Hippocampal formation (tissue), 2 donors: ENCODE measurements around the gene FGD2.
A peak's percentile ranks its signal among the peaks of the same experiment; 100 is the strongest.

Source experiments
- DNase-seq, 2 donors: peaks; one replicate each; lab custom pipeline; 2025; lab: John Stamatoyannopoulos, UW

FGD2 gene

DNA sequence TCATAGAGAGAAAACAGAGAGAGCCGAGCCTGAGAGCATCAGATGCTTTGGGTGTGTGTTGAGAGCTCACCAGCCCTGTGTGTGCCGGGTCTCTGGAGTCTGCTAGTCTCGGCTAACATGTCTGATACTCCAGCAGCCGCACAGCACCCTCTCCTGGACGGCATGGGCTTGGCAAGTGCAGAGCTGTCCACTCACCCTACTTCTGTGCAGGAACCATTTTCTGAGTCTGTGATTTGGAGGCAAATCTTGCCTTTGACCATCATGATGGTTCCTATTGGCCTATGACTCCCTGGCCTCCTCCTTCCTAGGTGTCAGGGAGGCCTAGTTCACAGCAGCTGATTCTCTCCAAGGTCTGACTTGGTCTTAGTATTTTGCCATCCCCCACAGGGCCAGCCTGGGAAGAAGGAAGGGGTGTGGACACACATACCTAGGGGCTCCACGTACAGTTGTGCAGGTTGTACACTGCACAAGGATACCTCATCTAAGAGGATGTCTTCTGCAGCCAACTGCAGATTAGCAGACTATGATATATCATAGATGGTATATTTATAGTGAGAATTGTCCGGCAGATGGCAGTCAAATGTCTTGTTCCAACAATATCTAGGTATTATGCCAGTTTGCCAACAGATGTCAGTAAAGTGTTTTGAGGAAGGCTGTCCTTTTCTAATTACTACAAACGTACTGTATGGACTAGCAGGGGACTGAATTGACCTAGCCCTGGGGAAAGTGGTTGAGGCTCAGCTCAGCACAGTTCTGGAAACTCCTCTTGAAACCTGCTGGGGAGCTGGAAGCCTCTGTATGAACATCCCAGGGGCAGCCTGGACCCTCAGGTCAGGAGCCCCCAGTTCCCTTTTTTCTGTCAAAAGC, 13.0 kb downstream of the FGD2 start:
- peak; percentile 91 to 93 for DNase-seq

DNA sequence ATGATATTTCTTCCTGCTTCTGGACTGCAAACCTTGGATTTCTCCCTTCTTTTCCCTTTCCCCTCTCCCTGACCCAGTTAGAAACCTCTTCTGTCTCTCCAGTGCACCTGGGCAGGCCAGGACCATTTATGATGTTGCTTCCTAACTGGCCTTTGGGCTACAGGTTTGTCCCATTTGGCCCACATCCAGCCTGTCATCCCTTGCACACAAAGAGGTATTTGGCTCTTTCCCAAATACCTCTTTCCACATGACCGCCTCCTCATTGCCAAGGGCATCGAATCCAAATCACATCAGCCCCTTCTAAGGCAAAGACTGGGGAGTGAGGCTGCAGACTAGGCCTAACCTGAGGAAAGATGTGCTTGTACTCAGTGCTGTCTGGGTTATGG, 13.6 kb downstream of the FGD2 start:
- no peak for DNase-seq

DNA sequence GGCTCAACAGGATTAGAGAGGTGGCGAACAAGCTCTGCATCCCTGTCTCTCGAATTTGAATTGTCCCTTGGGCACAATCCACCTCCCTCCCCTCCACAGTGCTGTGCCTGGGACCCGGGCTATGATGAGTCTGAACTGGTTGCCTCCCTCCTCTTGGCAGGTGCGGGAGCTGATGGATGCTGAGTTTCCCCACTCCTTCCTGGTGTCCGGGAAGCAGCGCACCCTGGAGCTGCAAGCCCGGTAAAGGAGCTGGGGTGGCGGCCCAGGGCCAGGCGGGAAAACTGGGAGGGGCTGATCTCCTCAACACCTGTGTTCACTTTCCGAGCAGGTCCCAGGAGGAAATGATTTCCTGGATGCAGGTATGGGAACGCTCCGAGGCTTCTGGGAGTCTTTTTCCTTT, 14.9 kb downstream of the FGD2 start:
- DNase-seq = no peak

DNA sequence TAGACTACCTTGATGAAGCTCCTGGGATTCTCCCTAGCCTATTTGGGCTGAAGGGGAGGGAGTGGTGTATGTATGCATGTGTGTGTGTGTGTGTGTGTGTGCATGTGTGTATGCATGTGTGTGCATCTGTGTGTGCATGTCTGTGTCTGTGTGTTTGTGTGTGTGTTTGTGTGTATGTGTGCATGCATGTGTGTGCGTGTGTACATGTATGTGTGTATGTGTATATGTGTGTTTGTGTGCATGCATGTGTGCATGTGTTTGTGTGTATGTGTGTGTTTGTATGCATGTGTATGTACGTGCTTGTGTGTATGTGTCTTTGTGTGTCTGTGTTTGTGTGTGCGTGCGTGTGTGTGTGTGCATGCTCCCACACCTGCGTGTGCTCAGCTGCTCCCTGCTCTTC, 15.4 kb downstream of the FGD2 start:
- DNase-seq = no peak

DNA sequence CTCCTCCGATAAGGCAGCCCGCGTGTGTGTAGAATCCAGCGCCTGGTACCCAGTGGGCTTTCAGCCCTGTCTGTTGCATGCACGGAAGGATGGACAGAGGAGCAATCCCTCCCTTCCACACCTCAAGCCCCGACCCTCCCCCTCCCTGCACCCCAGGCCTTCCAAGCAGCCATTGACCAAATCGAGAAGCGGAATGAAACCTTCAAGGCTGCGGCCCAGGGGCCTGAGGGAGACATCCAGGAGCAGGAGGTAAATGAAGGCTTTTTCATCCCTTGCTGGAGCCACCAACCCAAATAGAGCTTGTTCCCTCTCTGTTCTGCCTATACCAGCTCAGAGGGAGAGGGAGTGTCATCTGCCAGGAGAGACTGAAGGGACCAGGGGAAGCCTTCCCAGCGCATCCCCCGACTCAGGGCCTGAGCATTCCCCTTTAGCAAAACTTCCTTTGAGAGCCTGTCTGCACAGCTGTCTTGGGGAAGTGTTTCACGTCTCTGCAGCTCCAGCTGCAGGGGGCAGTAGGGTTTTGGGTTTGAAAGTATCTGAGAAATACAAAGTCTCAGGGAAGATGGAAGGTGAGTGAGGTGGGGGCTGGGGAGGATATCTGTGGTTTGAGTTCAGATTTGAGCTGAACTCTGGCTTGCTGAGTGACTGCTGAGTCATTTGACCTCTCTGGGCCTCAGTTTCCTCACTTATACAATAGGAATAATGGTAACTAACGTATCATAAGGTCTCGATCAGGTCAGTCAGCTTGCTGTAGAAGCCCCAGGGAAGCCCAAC, 16.1 kb downstream of the FGD2 start:
- DNase-seq = no peak

DNA sequence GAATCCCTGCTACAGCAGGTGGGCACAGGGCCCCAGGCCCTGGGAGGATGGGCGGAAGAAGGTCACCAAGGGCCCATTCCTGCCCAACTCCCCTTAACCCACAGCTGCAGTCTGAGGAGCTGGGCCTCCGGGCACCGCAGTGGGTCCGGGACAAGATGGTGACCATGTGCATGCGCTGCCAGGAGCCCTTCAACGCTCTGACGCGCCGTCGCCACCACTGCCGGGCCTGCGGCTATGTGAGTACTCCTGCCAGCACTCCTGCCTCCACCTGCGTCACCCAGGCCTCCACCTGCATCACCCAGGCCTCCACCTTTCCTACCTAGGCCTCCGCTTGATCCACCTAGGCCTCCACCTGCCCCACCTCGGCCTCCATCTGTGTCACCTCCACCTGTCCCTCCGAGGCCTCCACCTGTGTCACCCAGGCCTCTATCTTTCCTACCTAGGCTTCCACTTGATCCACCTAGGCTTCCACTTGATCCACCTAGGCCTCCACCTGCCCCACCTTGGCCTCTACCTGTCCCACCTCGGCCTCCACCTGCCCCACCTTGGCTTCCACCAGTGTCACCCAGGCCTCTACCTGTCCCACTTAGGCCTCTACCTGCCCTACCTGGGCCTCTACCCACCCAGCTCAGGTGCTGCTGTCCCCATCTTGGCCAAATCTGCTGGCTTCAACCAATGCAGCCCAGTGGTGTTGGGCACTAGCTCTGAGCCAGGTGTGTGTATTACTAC, 16.8 kb downstream of the FGD2 start:
- no peak for DNase-seq

DNA sequence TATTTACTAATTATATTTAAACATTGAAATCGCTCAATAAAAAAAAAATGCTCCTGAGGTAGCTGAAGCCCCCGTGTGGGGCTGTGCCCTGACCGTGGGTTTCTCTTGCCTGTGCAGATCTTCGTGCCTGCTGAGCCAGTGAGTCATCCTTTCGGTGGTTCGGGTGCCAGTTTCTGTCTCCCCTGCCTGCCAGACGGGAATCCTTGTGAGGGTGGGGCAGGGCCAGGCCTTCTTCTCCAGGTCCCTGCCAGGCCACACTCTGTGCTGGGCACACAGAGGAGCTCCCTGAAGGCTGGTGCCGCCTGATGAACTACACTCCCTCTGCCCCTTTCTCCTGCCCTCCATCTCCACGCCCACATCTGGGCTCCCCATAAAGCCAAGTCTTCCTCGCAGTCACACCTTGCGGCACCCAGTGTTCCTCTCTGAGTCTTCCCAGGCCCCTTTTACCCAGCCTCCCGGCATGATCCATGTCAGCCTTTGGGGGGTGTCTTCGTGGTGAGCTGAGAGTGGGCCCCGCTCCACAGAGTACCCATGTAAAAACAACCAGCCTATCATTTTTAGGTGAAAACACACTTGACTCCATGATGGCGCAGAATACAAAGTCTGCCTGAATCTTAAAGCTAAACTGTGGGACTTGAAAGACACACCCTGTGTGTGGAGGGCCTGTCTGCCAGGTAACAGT, 19.3 kb downstream of the FGD2 start:
- DNase-seq = no peak

DNA sequence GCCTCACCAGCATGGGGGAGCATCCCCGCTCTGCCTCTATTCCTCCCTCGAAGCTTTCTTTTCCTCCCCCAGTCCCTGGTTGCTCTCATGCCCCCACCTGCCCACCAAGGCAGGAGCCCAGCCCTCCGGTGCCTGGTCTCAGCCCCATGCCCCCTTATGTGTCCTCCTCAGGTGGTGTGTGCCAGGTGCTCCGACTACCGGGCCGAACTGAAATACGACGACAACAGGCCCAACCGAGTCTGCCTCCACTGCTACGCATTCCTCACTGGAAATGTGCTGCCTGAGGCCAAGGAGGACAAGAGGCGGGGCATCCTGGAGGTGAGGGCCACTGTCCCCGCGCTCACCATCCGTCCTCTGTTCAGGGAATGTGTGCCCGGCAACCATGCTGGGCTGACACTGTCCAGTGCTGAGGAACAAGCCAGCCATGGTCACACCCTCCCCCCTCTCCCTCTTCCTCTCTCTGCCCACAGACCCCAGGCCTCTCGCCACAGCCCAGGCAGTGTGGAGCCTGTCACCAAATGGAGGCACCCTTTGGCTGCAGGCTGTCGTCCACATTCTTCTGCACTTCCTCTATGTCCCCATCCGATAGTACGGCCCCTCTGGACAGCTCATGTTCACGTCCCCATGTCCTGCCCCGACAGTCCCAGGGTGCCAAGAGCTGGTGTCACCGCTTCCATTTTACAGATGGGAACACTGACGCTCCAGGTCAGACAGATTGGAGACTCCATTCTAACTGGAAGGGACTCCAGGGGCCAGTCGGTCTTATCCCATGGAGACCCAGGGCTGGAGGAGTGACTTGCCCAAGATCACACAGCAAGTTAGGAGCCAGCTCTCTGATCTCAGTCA, 20.4 kb downstream of the FGD2 start:
- no peak for DNase-seq

DNA sequence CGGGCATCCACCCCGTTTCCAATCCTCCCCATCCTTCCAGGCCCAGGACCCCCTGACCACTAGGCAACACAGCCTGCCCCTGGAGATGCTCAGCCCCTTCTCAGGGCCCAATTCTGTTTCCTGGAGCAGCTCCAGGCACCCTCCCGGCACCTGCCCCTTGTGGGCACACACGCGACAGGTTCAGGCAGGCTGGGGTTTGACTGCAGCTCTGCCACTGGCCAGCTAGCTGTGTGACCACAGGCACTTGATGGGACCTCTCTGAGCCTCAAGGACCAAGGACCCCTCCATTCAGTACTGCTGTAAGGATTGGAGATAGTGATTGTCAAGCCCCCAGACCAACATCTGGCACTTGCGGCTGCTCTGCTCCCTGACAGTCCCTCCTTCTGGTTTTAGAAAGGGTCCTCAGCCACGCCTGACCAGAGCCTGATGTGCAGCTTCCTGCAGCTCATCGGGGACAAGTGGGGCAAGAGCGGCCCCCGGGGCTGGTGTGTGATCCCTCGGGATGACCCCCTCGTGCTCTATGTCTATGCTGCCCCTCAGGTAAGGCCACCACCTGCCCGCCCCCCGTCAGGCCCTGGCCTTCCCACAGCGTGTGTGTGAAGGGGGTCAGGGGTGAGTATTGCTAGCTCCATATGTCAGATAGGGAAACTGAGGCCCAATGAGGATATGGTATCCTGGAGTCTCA, 21.7 kb downstream of the FGD2 start:
- no peak for DNase-seq

DNA sequence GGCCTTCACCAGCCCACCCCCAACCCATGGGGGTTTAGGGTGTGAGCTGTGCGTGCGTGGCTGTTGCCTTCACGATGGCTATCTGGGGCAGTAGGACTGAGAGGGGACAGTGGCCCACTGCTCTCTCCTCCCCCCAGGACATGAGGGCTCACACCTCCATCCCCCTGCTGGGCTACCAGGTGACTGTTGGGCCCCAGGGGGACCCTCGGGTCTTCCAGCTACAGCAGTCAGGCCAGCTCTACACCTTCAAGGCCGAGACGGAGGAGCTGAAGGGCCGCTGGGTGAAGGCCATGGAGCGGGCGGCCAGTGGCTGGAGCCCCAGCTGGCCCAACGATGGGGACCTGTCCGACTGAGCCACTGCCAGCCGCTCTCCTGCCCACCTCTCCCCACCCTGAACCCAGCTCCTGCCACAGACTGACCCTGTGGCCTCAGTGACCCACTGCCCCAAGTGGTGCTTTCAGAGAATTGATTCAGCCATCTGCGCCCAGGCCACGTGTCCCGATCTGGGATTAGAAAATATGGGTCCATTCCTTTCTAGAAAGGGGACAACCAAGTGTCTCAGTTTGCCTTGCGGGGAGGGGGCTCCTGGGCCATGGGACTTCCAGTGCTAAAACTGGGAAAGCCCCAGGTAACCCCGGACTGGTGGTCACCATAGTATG, 22.5 kb downstream of the FGD2 start:
- no peak for DNase-seq

DNA sequence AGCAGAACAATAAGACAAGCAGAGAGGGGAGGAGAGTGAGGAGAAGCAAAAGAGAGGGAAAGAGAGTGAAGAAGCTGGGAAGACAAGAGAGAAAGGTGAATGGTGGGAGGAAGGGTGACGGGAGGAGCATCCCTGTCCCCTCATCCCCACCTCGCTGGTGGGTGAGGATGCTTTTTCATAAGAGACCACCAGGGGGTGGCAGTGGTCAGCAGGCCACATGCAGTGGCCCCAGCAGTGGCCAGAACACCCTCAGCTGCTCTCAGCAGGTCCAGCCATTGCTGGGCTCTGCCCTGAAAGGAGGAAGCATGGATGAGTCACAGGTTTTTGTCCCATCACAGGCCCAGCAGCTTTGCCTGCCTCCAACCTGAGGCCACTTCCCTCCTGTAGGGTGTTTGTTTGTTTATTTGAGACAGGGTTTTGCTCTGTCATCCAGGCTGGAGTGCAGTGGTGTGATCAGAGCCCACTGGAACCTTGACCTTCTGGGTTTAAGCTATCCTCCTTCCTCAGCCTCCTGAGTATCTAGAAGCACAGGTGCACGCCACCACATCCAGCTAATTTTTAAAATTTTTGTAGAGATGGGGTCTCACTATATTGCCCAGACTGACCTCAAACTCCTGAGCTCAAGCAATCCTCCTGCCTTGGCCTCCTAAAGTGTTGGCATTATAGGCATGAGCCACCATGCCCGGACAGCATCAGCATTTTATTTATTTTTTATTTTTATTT, 24.0 kb downstream of the FGD2 start:
- peak; percentile 18 to 33 for DNase-seq

DNA sequence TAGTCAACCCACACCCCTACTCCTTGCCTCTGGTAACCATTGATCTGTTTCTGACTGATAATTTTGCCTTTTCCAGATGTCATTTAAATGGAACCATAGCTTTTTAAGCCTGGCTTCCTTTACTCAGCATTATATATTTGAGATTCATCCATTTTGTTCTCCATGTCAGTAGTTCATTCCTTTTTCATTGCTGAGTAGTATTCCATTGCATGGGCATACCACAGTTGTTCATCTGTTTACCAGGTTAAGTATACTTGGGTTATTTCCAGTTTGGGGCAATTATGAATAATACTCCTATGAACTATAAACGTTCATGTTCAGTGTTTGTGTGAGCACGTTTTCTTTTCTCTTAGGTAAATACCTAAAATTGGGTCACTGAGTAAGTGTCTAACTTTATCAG, 25.1 kb downstream of the FGD2 start:
- DNase-seq = no peak

DNA sequence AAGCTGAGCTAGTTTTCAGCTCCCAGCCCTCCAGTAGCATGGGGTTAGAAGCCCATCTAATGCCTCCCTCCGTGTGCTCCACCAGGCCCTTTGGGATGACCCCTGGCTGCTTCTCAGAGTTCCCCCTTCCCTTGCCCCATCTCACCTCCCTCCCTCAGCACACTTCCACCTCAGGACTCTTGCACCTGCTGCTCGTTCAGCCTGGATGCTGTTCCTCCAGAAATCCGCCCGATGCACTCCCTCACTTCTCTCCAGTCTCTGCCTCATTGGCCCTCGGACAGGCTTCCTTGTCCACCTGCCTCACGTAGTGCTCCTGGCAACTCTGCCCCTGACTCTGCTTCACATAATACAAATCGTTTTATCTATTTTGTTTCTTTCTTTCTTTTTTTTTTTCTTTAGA, 26.8 kb downstream of the FGD2 start:
- no peak for DNase-seq

DNA sequence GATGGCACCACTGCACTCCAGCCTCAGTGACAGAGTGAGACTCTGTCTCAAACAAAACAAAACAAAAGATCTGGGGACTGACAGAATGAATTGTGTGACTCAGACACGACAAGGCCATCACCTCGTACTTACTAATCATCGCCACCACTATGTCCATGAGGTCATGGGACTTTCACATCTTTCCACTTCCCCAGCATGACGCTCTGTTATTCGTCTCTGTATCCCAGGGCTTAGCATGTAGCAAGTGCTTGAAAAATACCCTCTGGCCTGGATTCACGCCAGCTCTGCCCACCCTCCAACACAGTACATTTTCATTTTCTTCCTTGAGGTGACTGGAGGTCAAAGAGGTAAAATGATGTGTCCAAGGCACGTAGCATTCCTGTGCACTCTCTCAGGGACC, 27.8 kb downstream of the FGD2 start:
- DNase-seq = no peak

DNA sequence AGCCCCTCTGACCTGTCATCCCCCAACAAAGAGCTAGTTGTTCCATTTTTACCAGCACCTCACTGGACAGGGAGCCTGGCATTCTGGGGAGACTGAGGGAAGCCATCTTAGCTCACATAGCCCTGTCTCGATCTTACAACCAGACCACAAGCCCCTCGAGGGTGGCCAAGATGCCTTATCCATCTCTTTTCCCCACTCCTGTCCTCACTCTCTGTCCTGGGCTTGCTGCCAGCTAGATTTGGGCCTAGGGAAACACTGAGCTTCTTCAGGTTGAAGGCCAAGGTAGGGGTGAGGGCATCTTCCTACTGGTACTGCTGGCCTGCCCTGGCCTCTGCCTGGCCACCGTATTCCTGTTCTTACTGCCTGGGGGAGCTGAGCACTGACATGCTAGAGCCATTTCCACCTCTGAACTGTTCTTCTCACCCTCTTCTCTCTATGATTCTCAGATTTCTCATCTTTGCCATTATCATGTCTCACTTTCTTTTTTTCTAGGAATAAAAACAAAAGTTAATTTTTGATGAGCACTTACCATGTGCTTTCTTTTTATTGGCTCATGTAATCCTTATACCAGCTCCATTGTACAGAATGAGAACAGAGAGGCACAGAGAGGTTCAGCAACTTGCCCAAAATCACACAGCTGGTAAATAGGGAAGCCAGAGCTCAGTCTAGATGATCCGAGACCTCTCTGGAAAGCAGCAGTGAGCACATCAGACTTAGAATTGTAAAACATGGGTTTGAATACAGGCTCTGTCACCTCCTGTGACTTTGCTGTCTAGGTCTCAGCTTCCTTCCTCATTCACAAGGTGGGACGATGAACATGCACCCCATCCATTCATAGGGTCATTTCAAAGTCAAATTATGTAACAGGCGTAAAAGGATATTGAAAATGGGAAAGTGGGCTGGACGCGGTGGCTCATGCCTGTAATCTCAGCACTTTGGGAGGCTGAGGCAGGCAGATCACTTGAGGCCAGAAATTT, 28.7 kb downstream of the FGD2 start:
- no peak for DNase-seq

DNA sequence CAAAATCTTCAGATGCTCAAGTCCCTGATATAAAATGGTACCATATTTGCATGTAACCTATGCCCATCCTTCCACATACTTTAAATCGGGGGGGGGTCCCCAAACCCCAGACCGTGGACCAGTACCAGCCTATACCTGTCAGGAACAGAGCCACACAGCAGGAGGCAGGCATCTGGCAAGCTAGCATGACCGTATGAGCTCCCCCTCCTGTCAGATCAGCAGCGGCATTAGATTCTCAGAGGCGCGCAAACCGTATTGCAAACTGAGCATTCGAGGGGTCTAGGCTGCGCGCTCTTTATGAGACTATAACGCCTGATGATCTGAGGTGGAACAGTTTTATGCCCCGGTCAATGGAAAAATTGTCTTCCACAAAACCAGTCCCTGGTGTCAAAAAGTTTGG, 30.7 kb downstream of the FGD2 start:
- DNase-seq = no peak

DNA sequence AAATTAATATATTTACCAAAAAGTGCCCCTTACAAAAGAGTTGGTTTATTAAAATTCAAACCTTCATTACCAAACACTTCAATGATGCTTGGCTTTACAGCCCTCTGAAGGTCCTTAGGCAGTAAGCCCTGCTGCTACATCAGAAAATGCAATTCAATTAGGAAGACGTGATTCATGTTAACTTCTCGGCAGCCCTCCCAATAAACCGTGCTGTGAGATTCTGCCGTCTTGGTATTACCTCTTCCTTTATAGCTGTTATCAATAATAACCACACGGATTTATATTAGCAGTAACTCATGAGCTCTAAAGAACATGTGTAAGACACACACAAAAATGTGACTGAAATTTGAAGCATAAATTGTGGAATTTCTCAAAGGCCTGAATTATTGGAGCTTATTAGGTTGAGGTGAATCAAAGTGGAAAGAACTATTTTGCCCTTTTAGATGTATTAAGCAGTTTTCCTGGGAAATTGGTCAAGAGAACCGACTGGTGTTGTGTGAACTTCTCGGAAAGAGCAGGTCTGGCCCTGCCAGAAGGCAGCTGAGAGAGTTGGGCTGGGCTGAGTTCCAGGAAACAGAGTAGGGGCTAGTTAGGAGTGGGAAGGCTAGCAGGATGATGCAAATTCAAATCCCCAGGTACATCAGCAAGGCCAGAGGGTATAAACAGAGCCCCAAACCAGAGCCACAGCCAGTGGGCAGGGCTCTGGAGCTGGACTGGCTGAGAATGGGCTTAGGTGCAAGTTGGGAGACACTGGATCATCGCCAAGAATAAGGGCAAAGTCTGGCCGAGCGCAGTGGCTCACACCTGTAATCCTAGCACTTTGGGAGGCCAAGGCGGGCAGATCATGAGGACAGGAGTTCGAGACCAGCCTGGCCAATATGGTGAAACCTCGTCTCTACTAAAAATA, 33.1 kb downstream of the FGD2 start:
- peak in 1 of 2 donors; percentile 13 for DNase-seq
